HG03469 (cell line): ENCODE results near the gene RASSF8.

Source experiments
- ATAC-seq: cut with Tn5 transposase; IDR thresholded peaks from one replicate; pipeline ENCODE4 v1.9.1; 2021; ENCODE audit warnings: mild to moderate bottlenecking, moderate library complexity, moderate number of reproducible peaks; ENCODE audit not compliant: unreplicated experiment

RASSF8 gene

DNA sequence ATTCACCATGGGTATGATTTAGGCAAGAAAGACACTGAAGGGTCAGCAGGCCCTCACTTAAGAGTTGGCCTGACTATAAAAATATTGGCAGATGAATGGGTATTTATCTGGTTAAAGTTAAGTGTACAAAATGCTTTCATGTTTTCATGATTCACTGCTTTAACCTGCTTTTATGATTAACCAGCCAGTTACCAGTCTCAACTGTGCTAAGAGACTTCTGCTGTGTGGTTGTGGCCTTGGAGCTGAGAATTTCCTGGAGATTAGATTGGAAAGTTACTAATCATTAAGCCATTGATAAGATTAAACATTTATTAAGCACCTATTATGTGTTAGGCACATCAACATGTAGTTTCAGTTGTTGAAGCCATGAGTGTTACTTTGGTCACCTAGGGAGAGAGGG is 68.9 kb downstream of the RASSF8 start:
- ATAC-seq, result no peak

DNA sequence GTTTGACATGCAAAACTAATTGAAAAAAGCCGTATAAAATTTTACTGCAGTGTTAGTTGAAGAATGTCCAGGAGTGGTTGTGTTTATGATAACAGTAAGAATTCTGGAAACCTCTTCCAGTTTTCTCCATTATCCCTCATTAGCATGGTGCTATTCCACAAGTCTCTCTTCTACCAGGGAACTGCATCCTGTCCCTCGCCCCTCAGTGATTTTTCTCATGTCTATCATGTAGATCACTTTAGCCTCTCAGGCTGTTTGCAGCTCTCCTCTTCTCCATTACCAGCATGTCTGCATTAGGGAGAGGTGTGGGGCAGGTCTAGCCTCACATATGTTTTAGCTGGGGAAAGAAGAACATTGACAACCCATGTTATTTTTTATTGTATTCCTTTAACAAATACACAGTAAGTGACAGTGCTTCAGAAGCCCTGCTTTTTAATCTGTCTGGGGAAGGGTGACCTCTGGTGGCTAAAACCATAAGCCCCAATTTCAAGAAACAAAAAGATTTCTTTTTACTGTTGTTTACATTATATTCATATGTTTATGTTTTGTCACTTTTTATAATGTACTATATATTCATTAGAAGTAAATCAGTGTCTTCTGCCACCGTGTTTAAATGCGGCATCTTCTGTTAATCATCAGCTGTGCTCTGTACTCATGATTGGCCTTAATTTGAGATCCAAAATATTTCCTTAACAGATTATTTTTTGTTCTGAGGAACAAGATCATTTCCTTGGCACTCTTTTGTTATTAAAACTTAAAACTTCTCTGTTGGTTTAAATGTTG is 70.7 kb downstream of the RASSF8 start:
- no peak for ATAC-seq

DNA sequence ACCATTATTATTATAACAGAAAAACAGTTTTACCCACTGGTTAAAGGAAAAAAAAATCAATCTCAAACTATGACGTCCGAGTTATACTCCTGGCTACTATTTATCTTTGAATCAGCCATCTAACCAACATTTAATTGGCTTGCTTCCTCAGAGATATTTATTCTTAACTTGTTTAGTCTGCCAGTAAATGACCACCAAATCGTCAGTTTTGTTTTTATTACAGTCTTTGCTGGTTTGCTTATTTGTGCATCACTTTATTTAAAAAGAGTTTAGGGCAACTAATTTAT is 71.2 kb downstream of the RASSF8 start:
- no peak for ATAC-seq

DNA sequence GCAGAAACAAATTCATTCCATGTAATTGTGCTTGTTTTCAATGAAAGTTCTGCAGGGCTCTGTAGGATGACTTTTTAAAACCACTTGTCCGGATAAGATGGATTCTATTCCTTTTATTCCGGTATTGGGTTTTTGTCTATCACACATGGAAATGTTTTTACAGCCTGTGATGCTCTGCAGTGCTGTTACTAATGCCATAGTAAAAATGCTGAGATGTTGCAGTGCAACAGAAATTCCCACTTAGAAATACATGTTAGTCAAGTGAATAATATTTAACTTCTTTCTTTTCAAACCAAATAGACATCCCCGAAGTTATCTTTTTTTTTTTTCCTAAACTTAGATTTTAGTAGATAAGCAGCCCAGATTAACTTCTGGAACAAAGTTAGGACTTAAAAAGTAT is 71.9 kb downstream of the RASSF8 start:
- no peak for ATAC-seq

DNA sequence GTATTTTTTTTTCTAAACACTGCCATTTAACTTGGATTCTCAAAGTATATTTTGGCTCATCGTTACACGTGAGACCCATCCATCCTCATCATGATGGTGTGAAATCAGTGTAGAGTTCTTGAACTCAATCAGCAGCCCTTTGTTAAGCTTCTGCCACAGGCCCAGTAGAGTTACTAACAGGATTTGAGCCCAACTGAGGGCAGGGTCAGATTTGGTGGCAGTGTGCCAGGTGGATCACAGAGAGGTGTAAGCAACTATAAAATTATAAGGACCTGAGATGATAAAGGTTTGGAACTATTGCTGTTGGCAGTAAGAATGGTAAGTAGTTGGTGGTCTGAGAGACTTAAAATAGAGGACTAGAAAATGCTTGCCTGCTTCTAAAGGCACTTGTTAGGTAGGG is 72.8 kb downstream of the RASSF8 start:
- no peak for ATAC-seq

DNA sequence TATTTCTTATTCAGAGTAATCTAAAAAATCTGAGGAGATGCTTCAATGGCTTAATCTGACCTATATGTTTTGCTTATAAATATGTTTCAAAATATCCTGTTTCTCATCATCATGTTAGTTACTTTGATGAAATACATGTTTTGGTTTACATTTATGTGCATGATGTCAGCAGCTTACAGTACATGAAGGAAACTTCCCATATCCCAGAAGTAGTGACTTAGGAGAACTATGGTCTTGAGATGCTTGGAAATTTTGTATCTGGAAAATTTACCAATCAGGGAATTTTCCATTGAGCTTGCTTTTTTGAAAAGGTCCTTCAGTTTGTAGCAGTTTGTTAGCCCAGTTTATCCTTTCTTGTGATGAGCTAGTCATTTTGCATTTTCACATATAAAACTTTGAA is 73.3 kb downstream of the RASSF8 start:
- ATAC-seq, result no peak

DNA sequence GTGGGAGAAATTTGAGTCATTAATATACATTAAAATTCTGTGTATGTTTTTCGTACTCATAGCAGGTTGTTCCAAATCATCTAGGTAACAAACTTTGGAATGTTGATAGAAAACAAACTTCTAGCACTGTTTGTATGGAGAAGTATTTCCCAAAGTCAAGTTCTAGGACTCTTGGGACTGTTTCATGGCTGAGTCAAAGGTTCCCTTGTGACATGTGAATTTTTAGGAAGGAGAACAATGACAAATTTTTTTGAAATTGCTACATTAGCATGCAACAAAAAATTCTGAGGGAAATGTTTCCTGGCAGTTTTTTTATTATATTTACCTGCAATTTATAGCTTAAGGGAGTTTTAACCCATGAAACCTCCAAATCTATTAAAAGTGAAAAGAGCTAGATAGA is 73.8 kb downstream of the RASSF8 start:
- ATAC-seq, result no peak

DNA sequence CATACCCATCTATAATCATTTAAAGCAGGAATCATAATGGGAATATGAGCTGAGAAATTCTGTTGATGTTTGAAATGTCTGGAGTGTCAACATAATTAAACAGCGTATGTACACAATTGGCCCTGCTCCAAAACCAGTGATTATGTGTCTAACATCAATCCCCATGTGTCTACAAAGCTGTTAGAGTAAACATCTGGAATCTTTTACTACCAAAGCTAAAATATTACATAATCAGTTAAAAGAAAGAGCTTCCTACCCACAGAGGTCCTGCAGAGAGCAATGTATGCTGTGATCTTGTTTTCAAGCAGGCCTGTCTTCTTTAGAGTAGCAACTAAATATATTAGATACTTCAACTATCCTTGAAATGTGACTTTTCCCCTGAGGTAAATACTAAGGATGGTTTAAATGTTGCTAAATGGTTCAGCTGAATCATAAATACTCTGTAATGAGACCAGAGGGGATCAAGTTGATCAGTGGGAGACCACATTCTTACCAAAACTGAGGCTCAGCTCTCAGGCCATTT is 74.3 kb downstream of the RASSF8 start:
- no peak for ATAC-seq

DNA sequence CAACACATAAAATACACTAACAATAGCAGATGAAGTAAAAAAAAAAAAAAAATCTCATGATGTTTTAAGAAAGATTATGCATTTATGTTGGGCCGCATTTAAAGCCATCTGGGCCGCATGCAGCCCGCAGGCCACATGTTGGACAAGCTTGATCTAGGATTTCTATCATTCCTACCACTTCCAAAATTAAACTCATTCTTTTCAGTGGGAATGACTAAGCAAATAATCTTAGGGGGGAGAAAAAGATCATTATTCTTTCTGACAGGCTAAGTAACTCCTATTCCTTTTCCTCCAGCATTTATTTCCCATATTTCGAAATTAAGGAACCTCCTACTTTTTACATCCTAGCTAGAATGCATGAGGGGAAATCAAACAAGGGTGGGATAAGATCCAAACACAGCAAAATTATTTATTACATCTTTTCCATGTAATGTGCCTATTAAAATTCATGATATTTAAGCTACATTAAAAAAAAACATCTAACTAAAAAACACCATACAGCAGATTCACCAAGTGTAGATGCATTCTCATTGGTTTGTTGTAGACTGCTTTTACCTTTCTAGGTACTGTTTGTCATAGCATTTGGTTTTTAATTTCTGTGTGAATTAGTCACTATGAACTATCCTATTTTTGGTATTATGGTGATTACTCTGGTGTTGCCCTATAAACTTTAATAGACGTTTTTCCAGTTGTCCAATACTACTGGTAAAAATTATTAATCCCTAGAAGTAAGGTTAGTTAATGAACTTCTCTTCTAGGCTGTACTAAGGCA is 76.1 kb downstream of the RASSF8 start:
- ATAC-seq, result no peak

DNA sequence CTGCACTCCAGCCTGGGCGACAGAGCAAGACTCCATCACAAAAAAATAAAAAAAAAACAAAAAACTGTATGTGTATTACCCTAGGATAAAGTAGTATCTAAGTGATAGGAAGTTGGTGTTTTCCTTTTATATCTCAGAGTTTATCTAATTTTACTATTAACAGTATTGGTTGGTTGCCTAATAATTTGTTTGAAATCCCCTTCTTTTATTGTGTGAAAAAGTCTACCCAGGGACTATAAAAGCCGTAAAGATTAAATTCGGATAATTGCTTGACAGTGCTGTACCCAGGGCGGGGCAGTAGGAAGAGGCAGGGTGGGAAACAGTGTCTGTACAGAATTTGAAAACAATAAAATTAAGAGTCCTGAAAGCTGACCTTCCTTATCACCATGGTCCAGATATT is 78.4 kb downstream of the RASSF8 start:
- no peak for ATAC-seq

DNA sequence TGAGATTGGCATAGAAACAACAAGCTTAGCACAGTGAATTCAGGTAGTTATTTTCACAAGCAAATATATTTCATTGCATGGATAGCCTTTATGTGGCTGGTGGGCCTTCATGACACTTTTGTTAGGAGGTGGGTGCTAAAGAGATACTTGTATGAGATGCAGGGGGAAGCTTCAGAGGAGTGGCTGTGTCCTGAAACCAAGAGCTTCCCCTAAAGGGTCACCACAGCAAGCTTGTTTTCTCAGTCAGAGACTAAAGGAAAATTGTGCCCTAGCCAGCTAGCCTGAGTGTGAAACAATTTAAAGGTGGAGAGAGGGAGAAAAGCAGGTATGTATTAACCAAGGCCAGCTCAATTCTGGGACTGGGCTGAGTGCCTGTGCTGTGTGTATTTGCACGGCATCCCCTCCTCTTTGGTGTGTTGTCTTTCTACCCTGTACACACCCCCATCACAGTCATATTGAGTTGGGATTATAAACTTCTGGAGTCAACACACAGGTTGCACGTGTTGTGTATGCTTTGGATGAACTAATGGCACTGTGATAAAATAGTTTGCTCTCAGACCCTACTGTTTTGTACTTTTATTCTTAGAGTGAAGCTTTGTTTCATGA is 79.2 kb downstream of the RASSF8 start:
- ATAC-seq, result no peak

DNA sequence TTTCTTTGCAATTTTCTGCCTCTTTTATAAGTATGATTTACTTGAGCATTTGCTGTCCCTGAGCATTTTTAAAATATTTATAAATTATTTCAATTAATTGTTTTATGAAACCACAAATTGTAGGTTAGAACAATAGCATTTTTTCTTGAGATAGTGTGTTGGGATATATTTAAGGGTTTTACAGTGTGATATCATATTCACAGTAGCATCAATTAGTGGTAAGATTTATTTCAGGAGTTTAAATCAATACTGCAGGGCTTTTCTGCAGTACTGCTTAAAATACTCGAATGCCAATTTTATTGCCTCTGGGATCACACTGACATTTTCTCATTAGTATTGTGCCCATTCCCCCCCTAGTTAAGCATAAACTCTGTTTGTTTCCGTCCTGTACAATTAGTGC is 84.2 kb downstream of the RASSF8 start:
- no peak for ATAC-seq

DNA sequence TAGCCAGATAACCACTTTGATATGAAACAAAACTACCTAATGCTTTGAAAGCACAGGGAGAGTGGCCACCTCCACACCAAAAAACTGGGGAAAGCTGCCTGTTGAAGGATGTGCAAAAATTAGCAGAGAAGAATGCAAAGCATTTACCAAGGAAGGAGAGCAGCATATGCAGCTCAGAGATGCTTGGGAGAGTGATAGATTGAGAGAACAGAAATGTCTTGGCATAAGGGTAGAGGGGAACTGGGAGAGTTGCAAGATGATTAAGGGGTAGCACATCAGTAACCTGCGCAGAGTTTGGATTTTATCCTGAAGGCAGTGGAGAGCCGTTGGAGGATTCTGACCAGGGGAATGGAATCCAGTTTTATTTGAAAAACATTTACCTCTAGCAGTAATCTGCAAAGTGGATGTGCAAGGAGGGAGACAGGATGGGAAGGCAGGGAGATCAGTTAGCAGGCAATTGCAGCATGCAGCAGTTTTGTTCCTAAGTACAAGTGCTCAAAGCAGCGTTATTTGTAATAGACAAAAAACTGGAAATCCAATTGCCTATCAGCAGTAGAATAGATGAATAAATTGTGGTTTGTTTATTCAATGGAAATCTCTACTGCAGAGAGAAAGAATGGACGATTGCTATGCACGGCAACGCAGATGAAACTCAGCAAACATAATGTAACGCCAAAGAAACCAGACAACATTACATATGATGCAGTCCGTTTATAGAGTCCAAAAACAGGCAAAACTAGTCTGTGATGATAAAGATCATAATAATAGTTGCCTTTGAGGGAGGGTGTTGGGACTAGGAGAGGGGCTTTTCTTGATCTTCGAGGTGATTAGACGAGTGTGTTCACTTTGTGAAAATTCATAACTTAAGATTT is 84.9 kb downstream of the RASSF8 start:
- no peak for ATAC-seq

DNA sequence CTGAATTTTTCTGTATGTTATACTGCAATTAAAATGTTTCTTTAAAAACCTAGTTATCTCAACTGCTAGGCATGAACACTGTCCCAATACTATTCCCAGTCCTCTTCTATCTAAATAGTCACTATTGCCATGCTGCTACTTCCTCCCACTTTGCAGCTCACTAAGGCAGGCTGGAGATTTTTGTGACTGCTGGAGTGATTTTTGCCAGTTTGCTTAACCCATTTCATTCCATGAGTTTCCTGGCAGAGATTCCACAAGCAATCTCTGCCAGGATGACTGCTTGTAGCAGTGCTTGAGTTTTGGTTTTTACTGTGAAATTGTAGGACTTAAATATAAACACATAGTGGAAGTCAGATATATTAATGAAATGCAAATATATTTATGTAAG is 85.5 kb downstream of the RASSF8 start:
- no peak for ATAC-seq

DNA sequence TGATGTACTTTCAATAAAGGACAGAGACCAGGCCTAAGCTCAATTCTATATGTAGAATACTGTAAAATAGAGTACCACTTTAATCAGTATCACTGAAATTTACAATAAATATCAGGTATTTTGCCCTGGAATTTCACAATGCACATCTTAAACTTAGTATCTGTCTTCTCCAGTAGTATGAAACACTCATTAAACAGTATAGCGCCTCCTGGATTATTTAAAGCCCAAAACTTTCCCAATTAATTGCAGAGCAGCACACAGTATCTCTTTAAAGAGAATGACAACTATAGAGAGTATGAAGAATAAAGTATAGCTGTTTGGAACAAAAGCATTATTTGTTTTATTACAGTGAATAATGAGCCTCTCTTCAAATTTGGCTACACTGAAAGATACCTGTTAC is 86.1 kb downstream of the RASSF8 start:
- ATAC-seq, result no peak

DNA sequence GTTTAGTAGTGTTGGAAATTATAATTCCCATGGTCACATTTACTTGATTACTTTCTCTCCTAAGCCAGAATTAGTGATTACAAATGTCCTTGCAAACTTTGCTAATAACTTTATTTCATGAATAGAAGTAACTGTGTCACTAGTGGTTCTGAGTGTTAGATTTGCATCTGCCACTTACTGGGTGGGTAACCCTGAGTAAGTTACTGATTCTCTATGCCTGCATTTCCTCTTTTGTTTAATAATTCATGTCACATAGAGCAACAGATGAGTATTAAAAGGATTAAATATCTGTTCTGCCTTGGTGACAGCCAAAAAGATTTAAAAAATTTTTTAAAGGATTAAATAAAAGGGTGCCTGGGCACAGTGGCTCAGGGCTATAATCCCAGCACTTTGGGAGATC is 87.7 kb downstream of the RASSF8 start:
- no peak for ATAC-seq

DNA sequence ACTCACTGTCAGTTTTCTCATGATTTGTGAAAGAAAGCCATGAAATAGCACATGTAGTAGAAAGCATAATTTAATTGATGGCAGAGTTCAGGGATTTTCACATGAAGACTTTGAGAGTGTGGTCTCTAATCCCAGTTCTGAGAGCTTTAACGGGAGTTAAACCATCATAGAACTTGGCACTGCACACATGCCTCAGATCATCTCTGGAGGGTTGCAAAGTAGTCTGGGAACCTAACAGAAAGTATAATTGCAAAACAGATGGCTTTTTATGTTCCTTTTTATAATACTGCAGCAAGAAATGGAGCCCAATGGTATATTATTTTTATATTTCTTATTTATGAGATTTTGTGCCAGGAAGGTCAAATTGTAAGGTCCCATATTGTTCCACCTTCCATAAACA is 88.4 kb downstream of the RASSF8 start:
- no peak for ATAC-seq

DNA sequence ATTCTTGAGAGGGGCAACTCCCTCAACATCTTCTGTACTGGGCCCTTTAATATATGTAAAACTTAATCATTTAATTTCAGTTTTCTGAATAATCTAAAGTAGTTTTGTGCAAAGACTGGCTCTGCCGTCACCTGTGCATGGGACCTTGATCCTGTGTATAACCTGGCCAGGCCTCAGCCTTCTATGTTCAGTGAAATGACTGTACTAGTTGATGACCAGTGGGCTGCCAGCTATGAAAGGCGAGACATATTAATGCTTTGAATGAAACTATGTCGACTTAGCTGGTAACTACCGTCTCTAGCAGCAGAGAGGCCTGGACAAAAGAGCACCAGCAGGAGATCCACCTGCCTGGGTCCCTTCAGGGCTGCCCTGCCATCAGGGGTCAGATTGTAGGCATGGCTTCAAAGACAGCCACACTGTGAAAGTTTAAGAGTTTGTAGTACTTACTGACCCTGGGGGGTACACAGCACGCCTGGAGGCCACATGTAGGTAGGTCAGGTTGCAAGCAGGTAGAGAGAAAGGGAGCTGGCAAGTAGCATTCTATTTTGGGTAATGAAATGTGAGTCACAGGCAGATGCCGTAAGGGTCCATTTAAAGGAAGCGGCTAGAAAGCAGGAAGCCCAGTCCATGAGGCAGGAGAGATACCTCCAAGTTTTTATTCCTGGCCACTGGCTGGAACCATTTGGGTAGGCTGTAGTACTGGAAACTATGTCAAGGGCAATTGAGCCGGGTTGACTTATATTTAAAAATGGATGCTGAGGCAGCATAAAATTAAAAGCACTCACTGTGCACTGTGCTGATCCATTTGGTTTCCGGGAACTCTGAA is 89.1 kb downstream of the RASSF8 start:
- no peak for ATAC-seq

DNA sequence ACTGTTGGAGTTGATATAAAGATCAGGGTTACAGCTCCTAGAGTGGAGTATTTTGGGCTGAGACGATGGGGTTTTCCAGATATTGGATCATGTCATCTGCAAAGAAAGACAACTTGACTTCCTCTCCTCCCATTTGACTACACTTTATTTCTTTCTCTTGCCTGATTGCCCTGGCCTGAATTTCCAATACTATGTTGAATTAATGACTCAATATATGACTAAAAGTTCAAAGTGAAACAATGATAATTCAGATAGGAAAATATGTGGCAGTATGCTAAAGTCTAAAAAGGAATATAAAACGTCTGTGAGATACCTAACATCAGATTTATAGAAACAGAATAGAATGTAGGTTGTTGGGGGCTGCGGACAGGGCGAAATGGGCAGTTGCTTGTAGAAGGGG is 94.2 kb downstream of the RASSF8 start:
- ATAC-seq, result no peak

DNA sequence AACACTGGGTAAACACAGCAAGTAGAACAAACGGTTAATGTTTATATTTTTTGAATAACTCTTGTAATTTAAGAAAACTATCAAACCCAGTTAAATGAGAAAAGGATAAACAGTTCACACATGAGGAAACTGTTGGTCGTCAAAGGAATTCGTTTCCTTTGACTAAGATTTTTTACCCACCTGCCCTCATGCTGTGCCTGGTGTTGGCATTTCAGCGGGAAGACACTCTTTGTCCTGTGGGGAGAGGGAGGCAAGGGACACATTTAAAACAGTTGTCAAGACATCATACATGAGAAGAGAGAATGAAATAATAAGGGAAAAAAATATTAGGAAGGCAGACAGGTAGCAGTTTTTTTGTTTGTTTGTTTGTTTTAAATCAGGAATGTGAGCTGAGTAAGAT is 95.9 kb downstream of the RASSF8 start:
- no peak for ATAC-seq
